HG03378 (cell line): ENCODE data around the gene LRRC19.

ENCODE experiments used
- ATAC-seq: cut with Tn5 transposase; IDR thresholded peaks from one replicate; pipeline ENCODE4 v1.9.1; 2021; ENCODE audit warnings: mild to moderate bottlenecking, moderate library complexity; ENCODE audit not compliant: unreplicated experiment

The LRRC19 gene, protein sequence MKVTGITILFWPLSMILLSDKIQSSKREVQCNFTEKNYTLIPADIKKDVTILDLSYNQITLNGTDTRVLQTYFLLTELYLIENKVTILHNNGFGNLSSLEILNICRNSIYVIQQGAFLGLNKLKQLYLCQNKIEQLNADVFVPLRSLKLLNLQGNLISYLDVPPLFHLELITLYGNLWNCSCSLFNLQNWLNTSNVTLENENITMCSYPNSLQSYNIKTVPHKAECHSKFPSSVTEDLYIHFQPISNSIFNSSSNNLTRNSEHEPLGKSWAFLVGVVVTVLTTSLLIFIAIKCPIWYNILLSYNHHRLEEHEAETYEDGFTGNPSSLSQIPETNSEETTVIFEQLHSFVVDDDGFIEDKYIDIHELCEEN

DNA sequence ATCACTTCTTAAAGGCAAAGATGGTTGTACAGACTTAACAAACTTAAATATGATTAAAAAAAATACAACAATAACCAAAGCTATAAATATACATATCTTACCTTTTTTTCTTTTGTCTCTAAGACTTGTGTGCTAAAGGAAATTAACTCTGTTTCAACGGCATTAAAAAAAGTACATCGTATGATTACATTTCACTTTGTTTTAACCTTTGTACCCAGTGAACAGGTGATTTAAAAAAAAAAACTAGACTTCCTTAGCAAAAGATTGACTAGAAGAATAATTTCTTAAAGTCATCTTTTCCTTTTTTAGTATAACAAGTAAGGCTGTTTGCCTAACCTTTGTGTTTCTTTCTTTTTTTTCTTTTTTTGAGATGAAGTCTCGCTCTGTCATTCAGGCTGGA, at the start of gene LRRC19:
Gene LRRC19, minus strand, starts transcription at position 182 of the 400 bp plus-strand sequence. CDS start 5,978 bp downstream, outside the sequence.
- no peak for ATAC-seq

DNA sequence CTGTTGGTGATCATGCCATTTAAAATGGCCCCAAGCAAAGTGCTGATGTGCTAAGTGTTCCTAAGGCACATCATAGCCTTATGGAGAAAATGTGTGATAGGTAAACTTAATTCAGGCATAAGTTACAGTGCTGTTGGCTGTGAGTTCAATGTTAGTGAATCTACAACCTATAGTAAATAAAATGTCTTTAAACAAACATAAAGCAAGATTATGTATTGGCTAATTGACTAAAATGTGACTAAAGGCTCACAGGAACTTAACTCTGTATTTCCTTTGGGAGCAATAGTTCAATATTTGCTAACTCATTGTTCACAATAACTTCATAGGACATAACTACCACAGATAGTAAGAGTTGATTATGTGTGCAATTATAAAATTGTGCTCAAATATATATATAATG, 49.4 kb upstream of the LRRC19 start:
- no peak for ATAC-seq

DNA sequence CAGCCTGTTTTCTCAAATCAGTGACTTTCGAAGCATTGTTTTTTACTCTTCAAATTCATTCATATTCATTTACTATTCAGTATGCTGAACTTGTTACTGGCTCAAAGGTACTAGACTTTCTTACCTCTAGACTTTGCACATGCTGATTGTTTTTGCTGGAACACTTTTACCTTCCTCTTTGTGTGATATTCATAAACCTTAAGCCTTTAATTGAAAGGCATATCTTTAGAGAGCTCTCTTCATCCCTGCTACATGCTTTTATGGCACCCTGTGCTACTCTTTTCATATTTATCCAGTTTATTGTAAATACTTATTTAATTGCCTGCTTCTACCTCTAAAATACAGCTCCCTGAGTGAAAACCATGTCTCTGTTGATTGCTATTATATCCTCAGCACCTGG, 48.7 kb upstream of the LRRC19 start:
- no peak for ATAC-seq

DNA sequence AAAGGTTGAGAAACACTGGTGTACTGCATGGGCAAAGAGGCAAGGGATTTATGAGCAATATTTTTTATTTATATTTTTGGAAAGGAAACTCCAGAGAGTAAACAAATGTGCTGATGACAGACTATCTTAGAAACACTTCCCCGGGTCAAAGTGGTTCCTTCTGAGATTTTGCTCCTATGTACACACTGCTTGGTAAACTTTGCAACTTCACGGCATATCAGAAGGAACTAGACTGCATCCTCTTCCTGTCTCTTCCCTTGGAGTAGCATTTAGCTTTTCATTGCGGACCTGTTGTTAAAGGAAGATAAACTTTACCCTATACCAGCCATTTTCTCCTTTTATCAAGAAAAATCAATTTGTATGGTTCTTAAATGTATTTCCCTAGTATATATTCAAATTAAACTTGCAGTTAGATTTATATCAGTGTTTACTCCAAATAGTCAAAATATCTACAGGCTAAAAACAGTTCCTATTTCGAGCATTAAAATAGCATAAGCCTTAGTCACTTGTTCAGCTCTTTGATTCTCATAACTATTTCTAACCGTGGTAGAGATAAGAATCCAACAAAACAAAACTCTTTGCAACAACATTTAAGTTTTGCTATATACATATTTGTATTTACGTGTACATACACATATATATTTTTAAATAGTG, 48.0 kb upstream of the LRRC19 start:
- no peak for ATAC-seq

DNA sequence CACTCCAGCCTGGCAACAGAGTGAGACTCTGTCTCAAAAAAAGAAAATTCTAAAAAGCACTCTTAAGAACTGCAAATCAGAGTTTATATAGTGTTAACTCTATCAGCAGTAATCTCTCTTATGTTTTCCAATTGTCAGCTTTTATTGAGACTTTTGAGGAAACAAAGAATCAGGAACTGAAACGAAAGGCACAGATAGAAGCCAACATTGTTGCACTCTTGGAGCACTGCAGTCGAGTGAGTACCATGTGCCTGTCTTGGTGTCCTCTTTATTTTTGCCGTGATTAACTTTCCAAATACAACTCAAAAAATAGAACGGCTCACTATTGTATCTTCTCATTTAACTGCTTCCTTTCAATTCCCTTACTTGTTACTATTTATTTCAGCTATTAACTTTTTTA, 41.7 kb upstream of the LRRC19 start:
- no peak for ATAC-seq

DNA sequence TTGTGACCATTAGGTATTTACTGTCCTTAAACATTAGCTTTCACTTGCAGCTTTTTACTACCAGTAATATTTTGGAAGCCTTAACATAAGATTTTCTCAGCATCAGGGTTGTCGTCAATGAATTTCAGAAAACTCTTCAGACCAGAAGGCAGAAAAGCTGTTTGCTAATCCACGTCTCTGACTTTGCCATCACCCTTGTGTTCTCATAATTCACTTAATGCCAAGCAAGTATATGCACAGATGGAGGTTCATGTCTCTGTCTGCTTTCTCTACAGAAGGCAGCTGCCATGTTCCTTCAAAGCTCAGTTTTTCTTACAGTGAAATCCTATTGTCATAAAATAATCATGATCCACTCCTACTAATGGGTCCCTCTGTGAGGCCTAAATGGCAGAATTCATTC, 37.7 kb upstream of the LRRC19 start:
- no peak for ATAC-seq

DNA sequence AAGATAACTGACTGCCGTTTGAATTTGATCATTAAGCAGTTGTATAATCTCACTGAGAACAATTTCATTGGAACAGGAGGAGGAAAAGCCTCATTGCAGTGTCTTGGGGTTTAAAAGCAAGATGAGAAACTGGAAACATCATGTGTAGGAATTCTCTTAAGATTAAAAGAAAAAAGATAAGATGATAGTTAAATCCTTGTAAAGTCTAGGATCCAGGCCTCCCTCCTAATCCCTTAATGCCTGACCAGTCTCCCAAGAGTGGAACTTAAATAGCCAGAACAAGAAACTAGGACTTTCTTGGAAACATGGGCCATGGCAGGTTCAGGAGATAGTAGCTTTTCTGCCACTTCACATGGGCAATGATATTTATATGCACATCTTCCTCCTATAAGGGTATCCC, 37.0 kb upstream of the LRRC19 start:
- ATAC-seq, result no peak

DNA sequence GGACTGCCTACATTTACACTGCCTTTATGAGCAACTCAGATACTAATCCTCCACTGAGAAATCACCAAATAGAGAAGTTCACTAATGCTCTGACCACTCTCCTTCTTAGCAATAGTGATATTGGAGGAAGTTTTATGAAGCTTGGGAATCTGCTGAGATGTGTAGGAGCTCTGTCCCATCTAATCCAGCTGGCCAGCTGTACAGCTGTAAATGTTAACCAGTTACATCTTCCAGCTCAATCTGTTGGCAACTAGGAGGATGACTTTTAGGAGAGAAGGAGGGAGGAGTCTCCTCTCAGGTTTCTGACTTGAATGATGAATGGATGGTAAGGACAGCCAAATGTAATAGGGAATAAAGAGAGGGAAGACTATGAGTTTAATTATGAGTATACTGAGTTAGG, 36.3 kb upstream of the LRRC19 start:
- no peak for ATAC-seq

DNA sequence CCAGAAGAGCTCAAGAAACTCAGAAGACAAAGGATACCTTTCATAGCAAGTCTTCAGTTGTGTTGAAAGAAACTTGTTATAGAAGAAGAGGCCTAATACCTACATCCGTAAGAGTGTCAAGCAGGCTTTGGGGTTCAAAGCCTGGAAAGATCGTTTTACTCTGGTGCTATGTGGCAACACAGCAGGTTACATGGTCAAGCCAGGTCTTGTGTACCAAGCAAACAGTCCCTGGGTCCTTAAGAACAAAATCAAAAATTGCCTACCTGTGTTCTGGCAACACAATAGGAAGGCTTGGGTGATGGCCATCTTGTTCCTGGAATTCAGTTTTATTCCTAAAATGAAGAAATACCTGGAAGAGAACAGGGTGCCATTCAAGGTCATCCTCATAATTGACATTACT, 32.0 kb upstream of the LRRC19 start:
- no peak for ATAC-seq

DNA sequence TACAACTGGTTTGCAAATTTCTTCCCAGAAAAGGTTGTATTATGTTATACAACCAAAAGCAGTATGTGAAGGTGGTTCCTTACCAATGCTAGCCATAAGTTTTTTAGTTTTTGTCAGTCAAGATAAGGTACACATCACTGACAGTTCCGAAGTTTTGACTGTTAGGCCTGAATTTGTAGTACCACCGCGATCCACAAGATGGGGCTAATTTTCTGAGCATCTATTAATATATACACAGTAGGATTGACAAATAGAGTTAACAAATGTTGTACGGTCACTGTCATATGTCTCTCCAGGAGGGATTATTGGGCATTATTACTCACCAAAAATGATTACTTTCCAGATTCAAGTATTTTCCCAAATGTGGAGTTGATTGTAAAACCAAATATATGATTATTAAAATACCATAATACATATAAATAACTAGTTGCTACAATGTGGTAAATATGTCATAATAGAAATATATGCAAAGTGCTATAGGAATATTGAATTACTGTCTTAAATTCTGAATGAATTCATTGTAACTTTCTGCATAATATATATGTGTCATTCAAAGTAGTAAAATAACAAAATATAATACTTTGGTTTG, 28.4 kb upstream of the LRRC19 start:
- ATAC-seq, result peak; percentile 88

DNA sequence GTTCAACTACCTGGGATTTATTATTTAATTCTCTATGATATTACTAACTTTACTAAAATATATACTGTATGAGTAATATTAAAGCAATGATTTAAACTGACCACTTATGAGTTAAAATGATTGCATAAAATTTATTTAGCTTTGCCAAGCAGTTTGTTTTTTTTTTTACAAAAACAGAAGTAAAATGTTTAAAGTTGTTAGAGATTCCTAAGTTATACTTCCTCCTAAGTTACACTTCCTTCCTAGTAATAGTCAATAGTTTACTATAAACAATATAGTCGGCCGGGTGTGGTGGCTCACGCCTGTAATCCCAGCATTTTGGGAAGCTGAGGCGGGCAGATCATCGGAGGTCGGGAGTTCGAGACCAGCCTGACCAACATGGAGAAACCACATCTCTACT, 23.7 kb upstream of the LRRC19 start:
- no peak for ATAC-seq

DNA sequence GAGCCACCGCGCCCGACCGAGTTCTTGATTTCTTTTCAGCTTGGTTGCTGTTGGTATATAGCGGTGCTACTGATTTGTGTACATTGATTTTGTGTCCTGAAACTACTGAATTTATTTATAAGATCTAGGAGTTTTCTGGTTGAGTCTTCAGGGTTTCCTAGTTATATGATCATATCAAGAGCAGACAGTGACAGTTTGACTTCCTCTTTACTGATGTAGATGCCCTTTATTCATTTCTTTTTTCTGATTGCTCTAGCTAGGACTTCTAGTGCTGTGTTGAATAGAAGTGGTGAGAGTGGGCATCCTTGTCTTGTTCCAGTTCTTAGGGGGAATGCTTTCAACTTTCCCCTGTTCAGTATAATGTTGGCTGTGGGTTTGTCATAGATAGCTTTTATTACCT, 17.4 kb upstream of the LRRC19 start:
- ATAC-seq, result no peak

DNA sequence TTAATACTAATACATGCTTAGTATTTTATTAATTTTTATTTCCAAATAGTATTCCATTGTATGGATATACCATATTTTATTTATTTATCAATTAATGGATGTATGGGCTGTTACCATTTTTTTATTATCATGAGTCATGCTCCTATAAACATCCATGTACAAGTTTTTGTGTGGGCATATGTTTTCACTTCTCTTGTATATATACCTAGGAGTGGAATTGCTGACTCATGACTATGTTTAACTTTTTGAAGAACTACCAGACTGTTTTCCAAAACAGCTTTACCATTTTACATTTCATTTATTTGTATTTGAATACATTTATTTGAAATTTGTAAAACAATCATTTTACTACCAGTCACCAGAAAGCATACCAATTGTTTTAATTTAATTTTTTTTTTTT, 14.1 kb upstream of the LRRC19 start:
- no peak for ATAC-seq

DNA sequence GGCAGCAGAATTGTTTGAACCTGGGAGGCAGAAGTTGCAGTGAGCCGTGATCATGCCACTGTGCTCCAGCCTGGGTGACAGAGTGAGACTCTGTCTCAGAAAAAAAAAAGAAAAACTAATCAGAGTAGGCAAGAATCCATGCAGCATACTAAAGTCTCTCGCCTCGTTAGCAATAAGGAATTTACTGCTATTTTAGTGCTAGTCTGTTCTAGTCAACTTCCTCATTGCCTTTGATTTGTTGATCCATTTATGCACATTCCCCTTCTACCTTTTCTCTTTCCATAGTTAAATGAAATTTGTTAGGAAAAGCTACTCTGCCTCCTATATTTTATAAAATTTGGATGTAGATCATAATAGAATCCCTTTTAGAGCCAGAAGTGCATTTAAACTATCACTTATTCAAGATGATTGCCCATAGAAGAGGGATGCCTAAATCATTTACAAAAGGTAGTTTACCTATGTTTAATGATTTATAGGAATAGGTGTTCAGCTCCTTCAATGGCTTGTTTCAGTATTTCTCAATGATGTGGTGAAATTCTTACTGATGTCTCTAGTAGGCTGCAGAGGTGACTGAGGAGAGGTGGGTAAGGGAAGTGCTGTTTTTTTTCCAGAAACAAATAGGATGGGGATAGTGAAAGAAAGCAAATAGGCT, 1.9 kb downstream of the LRRC19 start:
- ATAC-seq, result no peak

DNA sequence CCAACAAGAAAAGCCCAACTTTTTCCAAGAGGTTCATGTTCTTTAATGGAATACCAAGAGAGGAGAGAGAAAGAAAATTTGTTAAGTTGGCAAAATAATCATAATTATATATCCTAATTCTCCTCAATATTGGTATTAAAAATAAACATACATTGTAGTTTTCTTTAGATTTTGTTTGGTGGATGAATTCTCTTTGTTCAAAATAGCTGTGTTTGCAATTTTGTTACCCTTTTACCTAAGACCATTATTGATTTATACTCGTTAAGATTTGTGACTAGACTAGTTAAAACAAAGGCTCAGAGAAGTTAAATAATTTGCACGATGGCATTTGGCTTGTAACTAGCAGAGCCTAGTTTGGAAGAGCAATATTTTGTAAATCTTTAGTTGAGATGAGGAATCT, 9.7 kb downstream of the LRRC19 start:
- ATAC-seq, result no peak

DNA sequence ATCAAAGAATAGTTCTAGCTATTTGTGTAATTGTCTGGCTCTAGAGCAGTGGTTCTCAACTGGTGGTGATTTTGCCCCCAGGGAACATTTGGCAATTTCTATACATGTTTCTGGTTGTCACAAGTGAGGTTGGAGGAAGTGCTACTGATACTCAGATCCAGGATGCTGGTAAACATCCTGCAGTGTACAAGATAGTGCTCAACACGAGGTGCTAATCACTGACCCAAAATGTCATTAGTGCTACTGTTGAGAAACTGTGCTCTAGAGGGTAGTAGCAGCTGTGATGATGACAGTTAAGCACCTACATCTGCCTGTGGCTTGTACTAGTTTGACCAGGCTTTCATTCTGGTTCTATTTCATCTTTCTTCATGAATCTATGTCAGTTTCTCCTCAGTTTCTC, 22.1 kb downstream of the LRRC19 start:
- ATAC-seq, result no peak

DNA sequence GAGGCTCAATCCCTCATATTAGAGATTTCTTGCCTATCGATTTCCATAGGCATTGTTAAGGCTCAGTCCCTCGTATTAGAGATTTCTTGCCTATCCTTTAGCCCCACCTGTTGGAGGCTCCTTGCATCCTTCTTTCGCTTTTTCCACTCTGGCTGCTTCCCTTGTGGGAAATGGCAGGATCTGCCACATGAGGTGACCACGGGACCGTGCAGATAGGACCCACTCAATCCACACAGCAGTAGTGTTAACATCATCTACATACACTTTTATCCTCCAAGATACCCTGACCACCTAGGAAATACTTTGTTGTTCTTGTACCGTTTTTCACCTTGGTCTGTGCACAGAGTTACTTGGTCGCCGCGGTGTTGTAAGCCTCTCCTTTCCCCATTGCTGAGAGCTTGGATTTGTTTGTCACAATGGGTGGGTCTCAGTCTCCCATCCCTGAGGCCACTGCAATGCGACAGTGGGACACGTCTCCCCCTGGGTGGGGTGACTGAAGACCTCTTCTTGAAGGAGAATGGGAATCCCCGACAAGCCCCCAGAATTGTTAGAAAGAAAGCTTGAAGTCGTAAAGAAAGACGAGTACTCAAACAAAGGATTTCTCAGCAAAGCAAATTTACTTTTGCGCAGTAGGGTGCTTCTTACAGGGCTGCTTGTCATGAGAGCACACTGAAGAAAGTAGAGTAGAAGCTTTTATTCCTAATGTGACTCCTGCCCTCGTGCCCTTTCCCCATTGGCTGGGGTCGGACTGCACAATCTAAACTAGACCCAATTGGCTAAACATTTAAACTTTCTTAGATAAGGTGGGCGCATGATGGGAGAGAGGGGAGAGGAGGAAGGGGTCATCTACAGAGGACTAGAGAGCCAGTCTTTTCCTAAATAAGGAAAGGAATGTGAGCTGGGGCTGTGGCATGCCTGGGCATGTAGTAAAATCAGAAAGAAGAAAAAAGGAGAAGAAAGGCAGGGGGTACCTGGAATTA, 29.5 kb downstream of the LRRC19 start:
- no peak for ATAC-seq

DNA sequence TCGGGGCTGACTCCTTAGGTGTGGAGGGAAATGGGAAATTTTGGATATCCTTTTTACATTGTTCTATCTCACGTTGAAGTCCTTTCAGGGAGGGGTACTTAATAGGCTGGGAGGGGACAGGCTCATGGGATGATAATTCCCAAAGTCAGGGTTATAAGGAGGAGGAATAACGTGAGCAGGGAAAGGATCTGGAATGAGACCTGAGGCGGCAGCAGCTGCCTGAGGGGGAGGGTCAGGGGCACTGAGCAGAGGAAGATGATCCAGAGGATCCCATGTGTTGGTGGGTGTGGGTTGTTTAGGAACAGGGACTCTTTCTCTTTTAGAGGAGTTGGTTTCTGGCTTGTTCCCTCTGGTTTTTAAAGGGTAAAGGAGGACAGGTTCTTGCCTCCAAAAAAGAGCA, 30.5 kb downstream of the LRRC19 start:
- no peak for ATAC-seq

DNA sequence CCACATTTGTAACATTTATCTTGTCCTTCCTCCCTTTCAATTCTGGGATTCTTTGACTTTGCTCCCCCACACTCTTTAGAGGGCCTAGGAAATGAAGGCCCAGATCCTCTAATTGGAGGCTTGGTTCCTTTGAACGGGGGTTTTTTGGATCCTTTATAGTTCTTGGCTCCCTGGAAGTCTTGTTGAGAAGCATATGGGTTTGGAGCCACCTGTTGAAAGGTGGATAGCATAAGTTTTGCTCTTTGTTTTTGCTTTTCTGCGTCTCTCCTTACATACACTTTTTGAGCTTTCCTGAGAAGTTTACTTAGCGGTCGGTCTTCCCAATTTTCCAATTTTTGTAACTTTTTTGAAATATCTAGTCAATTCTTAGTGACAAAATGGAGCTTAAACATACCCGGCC, 31.5 kb downstream of the LRRC19 start:
- no peak for ATAC-seq

DNA sequence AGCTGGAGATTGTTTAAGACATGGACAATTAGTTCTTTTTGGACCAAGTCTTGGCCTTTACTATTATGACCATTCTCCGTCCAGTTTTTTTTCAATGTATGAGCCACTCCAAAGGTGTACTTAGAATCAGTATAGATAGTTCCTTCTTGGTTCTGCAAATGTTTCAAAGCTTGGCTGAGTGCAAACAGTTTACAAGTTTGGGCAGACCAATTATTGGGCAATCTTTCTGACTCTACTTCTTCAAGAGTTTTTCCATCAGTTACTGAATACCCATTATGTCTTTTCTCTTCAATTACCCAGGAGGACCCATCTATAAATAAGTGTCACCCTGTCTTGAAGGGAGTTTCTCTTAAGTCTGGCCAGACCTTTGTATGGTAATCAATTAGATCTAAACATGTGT, 33.8 kb downstream of the LRRC19 start:
- no peak for ATAC-seq

DNA sequence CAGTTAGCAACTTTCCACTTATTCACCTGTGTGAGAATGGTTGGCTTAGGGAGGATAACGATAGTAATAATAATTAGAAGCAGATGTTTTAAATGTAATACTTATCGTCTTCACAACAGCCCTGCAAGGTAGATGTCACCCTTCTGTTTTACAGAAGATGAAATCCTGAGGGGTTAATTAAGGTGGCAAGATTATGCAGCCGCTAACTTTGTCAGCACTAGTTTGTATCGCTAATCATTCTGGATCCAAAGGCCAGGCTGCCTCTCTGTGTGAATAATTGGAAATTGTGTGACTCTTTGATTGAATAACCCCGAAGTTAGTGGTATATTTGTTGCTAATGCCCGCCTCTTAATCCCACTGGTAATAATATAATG, 48.6 kb downstream of the LRRC19 start:
- ATAC-seq, result no peak
